Measurements from ENCODE around the gene TMEM176A. TPM values are rescaled to one million over a fixed set of nuclear protein-coding genes. Genes with fewer than 3 reads are reported as not detected.

Gene TMEM176A
- total and polyA plus RNA-seq, 2 experiments from 2014 or later: not detected

DNA sequence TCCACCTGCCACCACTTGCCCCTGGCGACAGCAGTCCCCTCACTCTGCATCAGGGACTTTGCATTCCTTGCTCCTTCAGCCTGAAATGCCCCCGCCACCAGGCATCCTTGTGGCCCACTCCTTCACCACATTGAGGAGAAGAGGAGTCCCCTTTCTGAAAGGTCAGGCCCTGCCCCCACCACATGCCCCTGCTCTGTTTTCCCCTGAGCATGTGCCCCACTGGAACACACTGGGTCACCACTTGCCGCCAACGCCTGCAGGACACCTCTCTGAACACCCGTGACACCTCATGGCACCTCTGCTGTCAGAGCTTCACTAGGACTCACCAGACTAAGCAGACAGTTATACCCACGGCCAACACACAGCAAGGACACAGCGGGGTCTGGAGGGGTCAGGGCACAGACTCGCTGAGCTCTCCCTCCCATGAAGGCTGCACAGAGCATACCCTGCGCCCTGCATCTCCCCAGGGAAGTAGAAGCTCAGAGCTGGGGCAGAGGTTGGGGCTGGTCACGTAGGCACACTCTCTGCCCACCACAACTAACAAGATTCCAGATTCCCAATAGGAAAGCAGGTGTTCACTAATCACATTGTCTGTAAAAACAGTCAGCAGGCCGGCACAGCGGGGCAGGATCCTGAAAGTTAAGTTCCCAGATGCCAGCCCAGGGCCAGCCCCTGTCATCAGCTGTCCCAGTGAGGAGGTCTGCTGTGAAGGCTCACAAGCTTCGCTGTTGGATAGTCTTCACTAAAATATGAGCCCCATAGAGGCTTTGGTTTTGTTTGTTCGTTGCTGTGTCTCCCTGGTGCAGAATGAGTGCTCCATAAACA, 45.9 kb downstream of the TMEM176A start:
- TF ChIP-seq EZH2 (IDR thresholded peaks at IDR 0.05; ENCODE audit: insufficient read depth, poor library complexity, severe bottlenecking) (no peak), EZH2phosphoT487 (IDR thresholded peaks at IDR 0.05; ENCODE audit: insufficient read depth, low read depth) (no peak)
- in situ Hi-C loops (cut with MboI): no loop called here
- H3K4me1 ChIP-seq (ENCODE audit: insufficient read depth): no peaks in the 10 kb centered on the region
- no peaks in the 10 kb centered on the region for H4K20me1 ChIP-seq (ENCODE audit: insufficient read depth)
- no peaks in the 10 kb centered on the region for H3K9me2 ChIP-seq (ENCODE audit: insufficient read depth)
- no peaks in the 10 kb centered on the region for H3K79me2 ChIP-seq (ENCODE audit: insufficient read depth)
- H3K9ac ChIP-seq: no peak overlapping the region
- no peak overlapping the region for H2AFZ ChIP-seq
- no peaks in the 10 kb centered on the region for H3K9me3 ChIP-seq (ENCODE audit: low read depth)
- no peak overlapping the region for H3K4me2 ChIP-seq (ENCODE audit: unreplicated experiment)
- WGBS, 2 experiments (ENCODE audit: low coverage in 1 of 2, low lambda C conversion rate in 2 of 2, missing lambda C conversion rate in 2 of 2): 33 to 35% methylated on average over 14 of the region's 14 CpGs
- peaks cover 8% of the 10 kb centered on the region; the same call in 1 of the 2 replicates for H3K27me3 ChIP-seq (replicated peaks; ENCODE audit: insufficient read depth)
- H3K27ac ChIP-seq: no peak overlapping the region
- no peak for DNase-seq
- H3F3A ChIP-seq (ENCODE audit: insufficient read depth): no peaks in the 10 kb centered on the region
- no peaks in the 10 kb centered on the region for H3K36me3 ChIP-seq (ENCODE audit: low read depth)
- no peak overlapping the region for H3K4me3 ChIP-seq

DNA sequence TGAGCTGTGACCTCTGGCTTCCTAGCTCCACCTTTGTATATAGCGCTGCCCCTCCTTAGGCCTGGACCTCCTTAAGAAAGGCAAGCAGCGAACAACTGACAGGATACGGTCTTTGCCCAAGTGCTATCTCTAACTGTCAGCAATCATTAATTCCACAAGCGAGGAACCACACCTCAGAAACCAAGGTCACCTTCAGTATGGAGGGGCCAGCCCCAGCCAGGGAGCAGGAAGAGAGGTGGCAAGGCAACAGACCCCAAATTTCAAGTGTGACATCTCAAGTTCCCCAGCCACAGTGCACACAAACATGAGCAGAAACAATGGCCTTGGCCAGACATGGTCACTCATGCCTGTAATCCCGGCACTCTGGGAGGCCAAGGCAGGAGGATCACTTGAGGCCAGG, 47.0 kb downstream of the TMEM176A start:
- Histone ChIP-seq H3F3A (ENCODE audit: insufficient read depth) (no peaks in the 10 kb centered on the region), H3K9me3 (ENCODE audit: low read depth) (no peaks in the 10 kb centered on the region), H2AFZ (no peak overlapping the region), H3K4me2 (ENCODE audit: unreplicated experiment) (no peak overlapping the region), H3K4me1 (ENCODE audit: insufficient read depth) (no peaks in the 10 kb centered on the region), H4K20me1 (ENCODE audit: insufficient read depth) (no peaks in the 10 kb centered on the region), H3K27ac (no peak overlapping the region), H3K79me2 (ENCODE audit: insufficient read depth) (no peaks in the 10 kb centered on the region), H3K36me3 (ENCODE audit: low read depth) (no peaks in the 10 kb centered on the region), H3K9ac (no peak overlapping the region), H3K27me3 (replicated peaks; ENCODE audit: insufficient read depth) (peaks cover 9% of the 10 kb centered on the region; the same call in 1 of the 2 replicates), H3K9me2 (ENCODE audit: insufficient read depth) (no peaks in the 10 kb centered on the region), H3K4me3 (no peak overlapping the region)
- TF ChIP-seq EZH2phosphoT487 (IDR thresholded peaks at IDR 0.05; ENCODE audit: insufficient read depth, low read depth): no peak
- in situ Hi-C loops (cut with MboI): no loop called here
- DNase-seq: no peak
- 44% methylated on average over 5 of the region's 5 CpGs for WGBS, 2 experiments (ENCODE audit: low coverage in 1 of 2, low lambda C conversion rate in 2 of 2, missing lambda C conversion rate in 2 of 2)

DNA sequence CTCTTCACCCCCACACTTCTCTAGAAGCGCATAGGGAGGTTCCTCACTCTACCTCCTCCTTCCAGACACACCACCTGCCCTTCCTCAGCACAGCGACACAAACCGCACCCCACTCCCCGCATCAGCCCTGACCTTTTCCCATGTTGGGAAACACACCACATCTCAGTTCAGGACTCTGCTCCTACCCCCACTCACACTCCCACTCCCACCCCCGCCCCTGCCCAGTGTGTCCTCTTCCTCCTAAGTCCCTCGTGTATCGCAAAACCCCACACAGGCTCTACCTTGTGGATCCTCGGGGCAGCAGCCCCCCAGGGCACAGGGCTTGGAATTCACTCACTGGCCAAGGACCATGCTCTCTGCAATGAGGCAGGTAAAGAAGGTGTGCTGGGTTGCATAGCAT, 47.5 kb downstream of the TMEM176A start:
- H3K4me2 ChIP-seq (ENCODE audit: unreplicated experiment): no peak overlapping the region
- TF ChIP-seq EZH2phosphoT487 (IDR thresholded peaks at IDR 0.05; ENCODE audit: insufficient read depth, low read depth) (no peak), EZH2 (IDR thresholded peaks at IDR 0.05; ENCODE audit: insufficient read depth, poor library complexity, severe bottlenecking) (no peak)
- peaks cover 9% of the 10 kb centered on the region; the same call in 1 of the 2 replicates for H3K27me3 ChIP-seq (replicated peaks; ENCODE audit: insufficient read depth)
- no peak for DNase-seq
- no peaks in the 10 kb centered on the region for H4K20me1 ChIP-seq (ENCODE audit: insufficient read depth)
- in situ Hi-C loops (cut with MboI): no loop called here
- no peaks in the 10 kb centered on the region for H3K4me1 ChIP-seq (ENCODE audit: insufficient read depth)
- no peaks in the 10 kb centered on the region for H3F3A ChIP-seq (ENCODE audit: insufficient read depth)
- H3K36me3 ChIP-seq (ENCODE audit: low read depth): no peaks in the 10 kb centered on the region
- no peaks in the 10 kb centered on the region for H3K79me2 ChIP-seq (ENCODE audit: insufficient read depth)
- no peak overlapping the region for H3K9ac ChIP-seq
- H3K4me3 ChIP-seq: no peak overlapping the region
- WGBS, 2 experiments (ENCODE audit: low coverage in 1 of 2, low lambda C conversion rate in 2 of 2, missing lambda C conversion rate in 2 of 2): 50 to 52% methylated on average over 6 to 8 of the region's 8 CpGs
- H2AFZ ChIP-seq: no peak overlapping the region
- H3K27ac ChIP-seq: no peak overlapping the region
- H3K9me2 ChIP-seq (ENCODE audit: insufficient read depth): no peaks in the 10 kb centered on the region
- no peaks in the 10 kb centered on the region for H3K9me3 ChIP-seq (ENCODE audit: low read depth)

DNA sequence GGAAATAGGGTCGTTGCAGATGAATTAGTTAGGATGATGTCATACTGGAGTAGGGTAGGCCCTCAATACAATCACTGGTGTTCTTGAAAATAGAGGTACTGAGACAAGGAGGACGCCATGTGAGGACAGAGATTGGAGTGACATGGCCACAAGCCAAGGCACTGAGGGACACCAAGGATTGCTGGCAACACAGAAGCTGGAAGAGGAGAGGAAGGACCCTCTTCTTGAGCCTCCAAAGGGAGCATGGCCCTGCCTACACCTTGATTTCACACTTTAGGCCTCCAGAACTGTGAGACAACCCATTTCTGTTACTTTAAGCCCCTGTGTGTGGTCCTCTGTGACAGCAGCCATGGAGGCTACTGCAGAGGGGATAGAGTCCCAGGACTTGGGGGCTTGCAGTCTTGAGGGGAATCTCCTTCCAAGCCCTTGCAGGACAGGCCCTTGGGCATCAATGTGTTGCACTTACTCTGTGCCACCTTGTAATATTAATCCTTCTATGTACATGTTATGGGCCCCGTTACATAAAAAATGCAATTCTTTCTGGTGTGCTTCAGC, 48.1 kb downstream of the TMEM176A start:
- no peaks in the 10 kb centered on the region for H4K20me1 ChIP-seq (ENCODE audit: insufficient read depth)
- no peaks in the 10 kb centered on the region for H3K9me2 ChIP-seq (ENCODE audit: insufficient read depth)
- H3K27me3 ChIP-seq (replicated peaks; ENCODE audit: insufficient read depth): peaks cover 9% of the 10 kb centered on the region; the same call in 1 of the 2 replicates
- TF ChIP-seq EZH2phosphoT487 (IDR thresholded peaks at IDR 0.05; ENCODE audit: insufficient read depth, low read depth) (no peak), EZH2 (IDR thresholded peaks at IDR 0.05; ENCODE audit: insufficient read depth, poor library complexity, severe bottlenecking) (no peak)
- WGBS, 2 experiments (ENCODE audit: low coverage in 1 of 2, low lambda C conversion rate in 2 of 2, missing lambda C conversion rate in 2 of 2): 18 to 23% methylated on average over 3 of the region's 3 CpGs
- H2AFZ ChIP-seq: no peak overlapping the region
- in situ Hi-C loops (cut with MboI): no loop called here
- no peaks in the 10 kb centered on the region for H3K4me1 ChIP-seq (ENCODE audit: insufficient read depth)
- no peak overlapping the region for H3K27ac ChIP-seq
- no peaks in the 10 kb centered on the region for H3F3A ChIP-seq (ENCODE audit: insufficient read depth)
- no peak overlapping the region for H3K4me2 ChIP-seq (ENCODE audit: unreplicated experiment)
- H3K79me2 ChIP-seq (ENCODE audit: insufficient read depth): no peaks in the 10 kb centered on the region
- H3K36me3 ChIP-seq (ENCODE audit: low read depth): no peaks in the 10 kb centered on the region
- no peak overlapping the region for H3K9ac ChIP-seq
- H3K4me3 ChIP-seq: no peak overlapping the region
- DNase-seq: no peak
- no peaks in the 10 kb centered on the region for H3K9me3 ChIP-seq (ENCODE audit: low read depth)
